Kidney (tissue), 14 donors: ENCODE measurements around the gene TMEM121. TPM values are rescaled to one million over a fixed set of nuclear protein-coding genes. Genes with fewer than 3 reads are reported as not detected.

Experiments
- DNase-seq, 5 donors: peaks; one replicate each; pipeline ENCODE4 v3.0.0-alpha.2; 2013 to 2020
- FAIRE-seq: peaks from 2 replicates; lab custom pipeline; 2012; peaks lifted over from hg19 to GRCh38; lab: Jason Lieb, UNC
- H3K27ac ChIP-seq, 2 donors: one replicate each; pipeline ENCODE4 v1.7.0; 2013; ENCODE audit warnings: low read depth in 2 of 2, low read length in 2 of 2, inconsistent platforms in 1 of 2
- H3K27me3 ChIP-seq: one replicate; pipeline ENCODE4 v1.7.1; 2013; ENCODE audit warnings: low read length, inconsistent platforms; ENCODE audit not compliant: control insufficient read depth, insufficient read depth
- H3K36me3 ChIP-seq, 3 donors: one replicate each; pipeline versions ENCODE4 v1.7.0 to v1.7.1; 2013; ENCODE audit warnings: low read length in 3 of 3, control low read depth in 1 of 3, inconsistent platforms in 1 of 3; ENCODE audit not compliant: insufficient read depth in 3 of 3, control insufficient read depth in 2 of 3
- H3K4me1 ChIP-seq, 3 donors: one replicate each; pipeline versions ENCODE4 v1.7.0 to v1.7.1; 2013; ENCODE audit warnings: low read length in 3 of 3, inconsistent platforms in 1 of 3, low read depth in 1 of 3; ENCODE audit not compliant: control insufficient read depth in 2 of 3, insufficient read depth in 2 of 3
- H3K4me3 ChIP-seq, 3 donors: one replicate each; pipeline versions ENCODE4 v1.7.0 to v1.8.1; 2013; ENCODE audit warnings: low read length in 3 of 3, control low read depth in 1 of 3, inconsistent platforms in 1 of 3
- H3K9ac ChIP-seq, 3 donors: one replicate each; pipeline versions ENCODE4 v1.7.0 to v1.7.1; 2013; ENCODE audit warnings: low read length in 3 of 3, control low read depth in 1 of 3, inconsistent platforms in 1 of 3
- H3K9me3 ChIP-seq, 3 donors: one replicate each; pipeline versions ENCODE4 v1.7.0 to v1.7.1; 2013; ENCODE audit warnings: low read length in 3 of 3, control low read depth in 1 of 3, inconsistent platforms in 1 of 3; ENCODE audit not compliant: control insufficient read depth in 2 of 3, insufficient read depth in 1 of 3
- intact Hi-C: fragments of 100-400 bp; cut with DNase I; formaldehyde crosslinking; loops from one replicate; pipeline ENCODE4 v1.11.1; 2022
- polyA plus RNA-seq: library from polyadenylated mRNA; stranded (reverse); fragments of 350-450 nt; fragmentation: Illumina TruSeq; extraction: RNeasy Lipid Tissue Mini Kit (QIAGEN cat#74804); gene quantifications from one replicate; pipeline ENCODE4 v1.2.3, GENCODE V29; 2014; ENCODE audit warnings: low read depth, low replicate concordance; ENCODE audit not compliant: insufficient read depth
- total RNA-seq: library from RNA; stranded (reverse); fragmentation: NEBNext Ultra II Directional; extraction: Animal tissue kit (Norgen Biotek cat#: 25700); gene quantifications from one replicate; pipeline ENCODE4 v1.2.1, GENCODE V29; 2021
- TF ChIP-seq, protein P1 (sequence below): IDR thresholded peaks from 3 replicates; pipeline ENCODE4 v1.5.1; 2012; ENCODE audit warnings: mild to moderate bottlenecking, moderate library complexity, borderline replicate concordance; ENCODE audit not compliant: insufficient read depth; ENCODE audit errors: extremely low read depth
- donor health status: control.
- donor health status: control.
- donor health status: control.
- donor health status: control.
- donor health status: control.
- donor health status: DM: yes; HTN: yes; CAD: no.
- donor health status: Normal renal cell carcinoma (clear cell type).

Gene TMEM121
- total and polyA plus RNA-seq, 2 donors from 2014 or later, result 3.1 to 4.1 TPM

DNA sequence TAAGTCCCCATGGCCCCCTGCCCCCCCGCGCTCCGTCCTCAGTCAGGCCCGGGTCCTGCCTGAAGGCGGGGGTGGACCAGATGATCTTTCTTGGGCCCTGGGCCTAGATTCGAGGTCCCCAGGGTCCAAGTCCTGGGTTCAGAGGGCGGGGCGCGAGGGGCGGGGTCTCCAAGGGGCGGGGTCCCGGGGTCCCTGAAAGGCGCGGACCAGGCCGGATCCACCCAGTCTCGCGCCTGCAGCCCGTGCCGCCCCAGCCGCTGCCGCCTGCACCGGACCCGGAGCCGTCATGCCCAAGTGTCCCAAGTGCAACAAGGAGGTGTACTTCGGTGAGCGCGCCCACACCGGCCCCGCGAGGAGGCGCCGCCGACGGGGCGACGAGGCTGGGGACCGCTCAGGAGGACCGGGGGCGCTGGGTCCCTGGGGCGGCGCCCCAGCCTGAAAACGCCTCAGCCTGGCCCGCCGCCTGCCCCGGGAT is 39.4 kb upstream of the TMEM121 start:
- H3K36me3 ChIP-seq, result no peaks in the 10 kb centered on the region
- H3K9ac ChIP-seq, result no peak overlapping the region
- peaks cover 0 to 28% (median 15%) of the 10 kb centered on the region in 3 donors for H3K4me1 ChIP-seq
- peak overlapping the region in 1 of 2 donors; percentile 43 for H3K27ac ChIP-seq
- H3K27me3 ChIP-seq, result no peaks in the 10 kb centered on the region
- peak in 2 of 5 donors; percentile 84 to 93 for DNase-seq
- TF ChIP-seq, protein P1, sequence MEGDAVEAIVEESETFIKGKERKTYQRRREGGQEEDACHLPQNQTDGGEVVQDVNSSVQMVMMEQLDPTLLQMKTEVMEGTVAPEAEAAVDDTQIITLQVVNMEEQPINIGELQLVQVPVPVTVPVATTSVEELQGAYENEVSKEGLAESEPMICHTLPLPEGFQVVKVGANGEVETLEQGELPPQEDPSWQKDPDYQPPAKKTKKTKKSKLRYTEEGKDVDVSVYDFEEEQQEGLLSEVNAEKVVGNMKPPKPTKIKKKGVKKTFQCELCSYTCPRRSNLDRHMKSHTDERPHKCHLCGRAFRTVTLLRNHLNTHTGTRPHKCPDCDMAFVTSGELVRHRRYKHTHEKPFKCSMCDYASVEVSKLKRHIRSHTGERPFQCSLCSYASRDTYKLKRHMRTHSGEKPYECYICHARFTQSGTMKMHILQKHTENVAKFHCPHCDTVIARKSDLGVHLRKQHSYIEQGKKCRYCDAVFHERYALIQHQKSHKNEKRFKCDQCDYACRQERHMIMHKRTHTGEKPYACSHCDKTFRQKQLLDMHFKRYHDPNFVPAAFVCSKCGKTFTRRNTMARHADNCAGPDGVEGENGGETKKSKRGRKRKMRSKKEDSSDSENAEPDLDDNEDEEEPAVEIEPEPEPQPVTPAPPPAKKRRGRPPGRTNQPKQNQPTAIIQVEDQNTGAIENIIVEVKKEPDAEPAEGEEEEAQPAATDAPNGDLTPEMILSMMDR, result no peak
- H3K9me3 ChIP-seq, result no peaks in the 10 kb centered on the region
- peak overlapping the region in 1 of 3 donors; percentile 37 for H3K4me3 ChIP-seq
- no peak for FAIRE-seq
- intact Hi-C loops, result no loop called here

DNA sequence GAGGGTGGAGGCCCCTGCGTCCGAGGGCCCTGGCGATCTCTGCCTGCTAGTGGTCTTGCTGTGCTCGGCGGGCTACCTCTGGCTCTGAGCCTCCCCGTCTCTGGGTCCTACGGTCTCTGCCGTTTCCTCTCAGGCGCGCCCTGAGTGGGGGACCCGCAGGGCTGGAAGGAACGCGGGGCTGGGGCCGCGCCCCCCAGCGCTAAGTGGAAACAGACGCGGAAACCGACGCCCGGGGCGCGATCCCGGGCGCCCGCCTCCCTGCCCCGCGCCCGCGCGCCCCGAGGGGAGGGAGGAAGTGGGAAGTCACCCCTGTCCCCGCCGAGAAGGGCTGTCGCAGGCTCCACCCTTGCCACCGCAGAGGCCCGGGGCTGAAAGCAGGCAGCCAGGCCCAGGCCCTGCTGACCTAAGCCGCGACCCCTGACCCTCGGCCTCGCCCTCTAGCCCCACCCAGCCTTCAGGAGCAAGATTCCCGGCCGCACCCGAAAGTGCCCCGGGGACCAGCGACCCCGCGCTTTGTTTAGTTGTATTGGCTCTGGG is 38.9 kb upstream of the TMEM121 start:
- no peaks in the 10 kb centered on the region for H3K36me3 ChIP-seq
- TF ChIP-seq, protein P1, result no peak
- no peak overlapping the region for H3K9ac ChIP-seq
- FAIRE-seq (no peak), DNase-seq (peak in 1 of 5 donors; percentile 90)
- intact Hi-C loops, result no loop called here
- peak overlapping the region in 1 of 2 donors; percentile 43 for H3K27ac ChIP-seq
- H3K4me1 ChIP-seq, result peaks cover 0 to 23% (median 10%) of the 10 kb centered on the region in 3 donors
- peak overlapping the region in 1 of 3 donors; percentile 37 for H3K4me3 ChIP-seq
- no peaks in the 10 kb centered on the region for H3K27me3 ChIP-seq
- H3K9me3 ChIP-seq, result no peaks in the 10 kb centered on the region

DNA sequence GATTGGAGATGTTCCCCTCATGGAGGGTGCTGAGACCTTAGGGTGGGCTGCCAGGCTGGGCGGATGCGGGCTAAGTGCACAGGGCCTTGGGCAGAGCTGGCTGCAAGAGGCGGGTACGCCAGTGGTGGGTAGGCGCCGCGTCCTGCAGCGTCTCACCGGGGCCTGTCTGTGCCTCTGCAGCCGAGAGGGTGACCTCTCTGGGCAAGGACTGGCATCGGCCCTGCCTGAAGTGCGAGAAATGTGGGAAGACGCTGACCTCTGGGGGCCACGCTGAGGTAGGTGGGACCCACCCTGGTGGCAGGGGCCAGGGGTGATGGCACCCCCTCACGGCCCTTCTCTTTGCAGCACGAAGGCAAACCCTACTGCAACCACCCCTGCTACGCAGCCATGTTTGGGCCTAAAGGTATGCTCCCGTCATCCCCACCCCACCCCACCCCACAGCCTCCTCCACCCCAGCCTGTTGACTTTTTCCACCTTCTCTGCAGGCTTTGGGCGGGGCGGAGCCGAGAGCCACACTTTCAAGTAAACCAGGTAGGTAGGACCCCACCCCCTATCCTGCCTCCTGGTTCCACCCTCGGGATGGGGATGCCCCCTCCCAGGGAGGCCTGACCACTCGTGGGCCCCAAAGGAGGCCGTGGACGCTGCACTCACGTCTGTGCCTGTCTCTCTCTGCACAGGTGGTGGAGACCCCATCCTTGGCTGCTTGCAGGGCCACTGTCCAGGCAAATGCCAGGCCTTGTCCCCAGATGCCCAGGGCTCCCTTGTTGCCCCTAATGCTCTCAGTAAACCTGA is 38.2 kb upstream of the TMEM121 start:
- TF ChIP-seq, protein P1, result no peak
- Histone ChIP-seq H3K4me1 (peaks cover 0 to 16% (median 4%) of the 10 kb centered on the region in 3 donors), H3K27ac (peak overlapping the region in 1 of 2 donors; percentile 43), H3K9ac (no peak overlapping the region), H3K4me3 (peak overlapping the region in 1 of 3 donors; percentile 37), H3K36me3 (no peaks in the 10 kb centered on the region), H3K27me3 (no peaks in the 10 kb centered on the region), H3K9me3 (no peaks in the 10 kb centered on the region)
- intact Hi-C loops, result no loop called here
- DNase-seq (peak in 1 of 5 donors; percentile 78), FAIRE-seq (no peak)
